Liver (tissue), 3 donors: ENCODE data around the gene COG7.

Experiments
- CTCF ChIP-seq: fragments of 150-350 bp; IDR thresholded peaks from 2 replicates; pipeline ENCODE4 v1.5.1; 2017; ENCODE audit warnings: improper control_type of control experiment, low read depth, low read length; ENCODE audit not compliant: missing input control
- GABPA ChIP-seq, 2 donors: IDR thresholded peaks in 1 of 2; conservative IDR thresholded peaks in 1 of 2; 2 replicates each; pipeline ENCODE4 v1.6.1; 2016; ENCODE audit warnings: antibody characterized with exemption in 2 of 2, mild to moderate bottlenecking in 1 of 2, moderate library complexity in 1 of 2
- JUND ChIP-seq, 2 donors: IDR thresholded peaks; 2 replicates each; pipeline ENCODE4 v1.6.1; 2016; ENCODE audit warnings: antibody characterized with exemption in 2 of 2
- RAD21 ChIP-seq, 2 donors: IDR thresholded peaks; 2 replicates each; pipeline ENCODE4 v1.6.1; 2016; ENCODE audit warnings: antibody characterized with exemption in 2 of 2, mild to moderate bottlenecking in 2 of 2
- REST ChIP-seq: IDR thresholded peaks from 2 replicates; pipeline ENCODE4 v1.6.1; 2016; ENCODE audit warnings: antibody characterized with exemption, mild to moderate bottlenecking
- SP1 ChIP-seq: IDR thresholded peaks from 2 replicates; pipeline ENCODE4 v1.6.1; 2018; ENCODE audit warnings: antibody characterized with exemption, mild to moderate bottlenecking
- TF ChIP-seq, protein P1 (sequence below): IDR thresholded peaks from 2 replicates; pipeline ENCODE4 v1.6.1; 2016; ENCODE audit warnings: antibody characterized with exemption
- donor health status: healthy.
- donor health status: healthy.

DNA sequence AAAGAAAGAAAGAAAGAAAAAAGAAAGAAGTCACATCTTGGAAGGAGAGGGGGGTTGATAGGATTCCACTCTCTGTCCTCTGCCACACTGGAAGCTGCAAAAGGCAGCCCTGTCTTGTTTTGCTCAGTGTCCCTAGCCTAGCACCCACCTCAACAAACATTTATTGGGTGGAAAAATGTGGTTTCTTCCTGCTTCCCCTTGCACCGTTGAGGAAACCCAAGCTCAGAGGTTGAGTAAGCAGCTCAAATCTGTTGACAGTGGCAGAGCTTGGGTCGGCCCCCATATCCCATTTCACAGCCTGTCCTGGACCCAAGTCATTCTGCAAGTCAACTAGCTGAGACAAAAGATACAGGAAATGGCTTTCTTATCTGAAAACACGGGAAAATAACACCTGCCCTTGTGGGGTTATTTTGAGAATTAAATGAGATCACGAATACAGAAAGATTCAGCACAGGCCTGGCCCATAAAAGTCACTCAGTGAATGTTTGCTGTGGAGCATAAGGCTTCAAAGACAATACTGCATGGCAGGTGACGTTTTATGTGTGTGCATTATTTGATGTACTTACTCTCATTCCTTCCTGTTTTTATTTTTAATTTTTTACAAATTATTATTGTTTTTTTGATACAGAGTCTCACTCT lies 87.3 kb downstream of the COG7 start:
- TF ChIP-seq, protein P1, sequence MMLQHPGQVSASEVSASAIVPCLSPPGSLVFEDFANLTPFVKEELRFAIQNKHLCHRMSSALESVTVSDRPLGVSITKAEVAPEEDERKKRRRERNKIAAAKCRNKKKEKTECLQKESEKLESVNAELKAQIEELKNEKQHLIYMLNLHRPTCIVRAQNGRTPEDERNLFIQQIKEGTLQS, result no peak
- TF ChIP-seq JUND (IDR thresholded peaks at IDR 0.05) (no peak), CTCF (no peak), RAD21 (IDR thresholded peaks at IDR 0.05) (no peak), REST (no peak), SP1 (no peak), GABPA (IDR thresholded peaks at IDR 0.05 in 1 of 2, conservative IDR thresholded peaks at IDR 0.05 in 1 of 2) (no peak)
